Chondrocyte (in vitro differentiated cells): Measurements from ENCODE around the gene ABHD16A. TPM values are rescaled to one million over a fixed set of nuclear protein-coding genes. Genes with fewer than 3 reads are reported as not detected.
A peak's percentile ranks its signal among the peaks of the same experiment; 100 is the strongest.

ENCODE experiments used
- DNase-seq: peaks from one replicate; pipeline ENCODE4 v3.0.0; 2021; ENCODE audit warnings: mixed read lengths, low spot score
- H3K27ac Mint-ChIP-seq: one replicate; pipeline ENCODE4 v1.8.0; 2021; ENCODE audit warnings: mild to moderate bottlenecking, moderate library complexity, mixed read lengths; ENCODE audit not compliant: unreplicated experiment
- H3K27me3 Mint-ChIP-seq: 2 replicates; pipeline ENCODE4 v1.8.0; 2021; ENCODE audit warnings: low read depth, mixed read lengths
- H3K36me3 Mint-ChIP-seq: 2 replicates; pipeline ENCODE4 v1.8.0; 2021; ENCODE audit warnings: low read depth, mixed read lengths
- H3K4me1 Mint-ChIP-seq: 2 replicates; pipeline ENCODE4 v1.8.0; 2021; ENCODE audit warnings: low read depth, mild to moderate bottlenecking, mixed read lengths
- H3K4me3 Mint-ChIP-seq: one replicate; pipeline ENCODE4 v1.8.0; 2021; ENCODE audit warnings: mild to moderate bottlenecking, moderate library complexity, mixed read lengths; ENCODE audit not compliant: unreplicated experiment
- H3K9me3 Mint-ChIP-seq: 2 replicates; pipeline ENCODE4 v1.8.0; 2021; ENCODE audit warnings: low read depth, mixed read lengths
- total RNA-seq: library from RNA; stranded (reverse); gene quantifications from 3 replicates; pipeline ENCODE4 v1.2.1, GENCODE V29; 2021
- TF ChIP-seq, protein P1 (sequence below): fragments of 200-600 bp; sonication (generic); IDR thresholded peaks from 2 replicates; pipeline ENCODE4 v1.5.0; 2021; ENCODE audit warnings: antibody characterized with exemption, mild to moderate bottlenecking, moderate library complexity

Gene ABHD16A
- total RNA-seq, 1 donor from 2014 or later: 27.8 TPM

DNA sequence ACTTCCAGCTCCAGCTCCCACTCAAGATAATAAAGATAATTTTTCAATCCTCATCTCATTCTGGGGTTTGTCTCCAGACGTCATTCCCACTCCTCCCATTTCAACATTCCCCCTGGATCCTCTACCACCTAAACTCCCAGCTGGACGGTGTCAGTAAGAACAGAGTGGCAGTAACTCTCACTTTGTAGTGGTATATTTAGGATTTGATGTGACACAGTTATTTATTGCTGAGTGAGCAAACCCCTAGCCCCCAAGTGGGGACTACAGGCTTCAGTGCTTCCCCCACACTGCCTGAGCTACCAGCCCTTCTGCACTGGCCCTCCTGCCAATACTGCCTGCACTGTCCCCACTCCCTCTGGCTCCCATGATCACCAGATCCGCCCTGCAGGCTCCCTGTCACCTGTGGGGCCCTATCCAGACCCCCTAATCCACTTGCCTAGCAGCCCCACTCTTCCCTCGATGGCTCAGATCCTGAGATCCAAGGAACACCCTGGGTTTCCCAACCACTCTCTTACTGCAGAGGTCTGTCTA, 44.9 kb downstream of the ABHD16A start:
- TF ChIP-seq, protein P1, sequence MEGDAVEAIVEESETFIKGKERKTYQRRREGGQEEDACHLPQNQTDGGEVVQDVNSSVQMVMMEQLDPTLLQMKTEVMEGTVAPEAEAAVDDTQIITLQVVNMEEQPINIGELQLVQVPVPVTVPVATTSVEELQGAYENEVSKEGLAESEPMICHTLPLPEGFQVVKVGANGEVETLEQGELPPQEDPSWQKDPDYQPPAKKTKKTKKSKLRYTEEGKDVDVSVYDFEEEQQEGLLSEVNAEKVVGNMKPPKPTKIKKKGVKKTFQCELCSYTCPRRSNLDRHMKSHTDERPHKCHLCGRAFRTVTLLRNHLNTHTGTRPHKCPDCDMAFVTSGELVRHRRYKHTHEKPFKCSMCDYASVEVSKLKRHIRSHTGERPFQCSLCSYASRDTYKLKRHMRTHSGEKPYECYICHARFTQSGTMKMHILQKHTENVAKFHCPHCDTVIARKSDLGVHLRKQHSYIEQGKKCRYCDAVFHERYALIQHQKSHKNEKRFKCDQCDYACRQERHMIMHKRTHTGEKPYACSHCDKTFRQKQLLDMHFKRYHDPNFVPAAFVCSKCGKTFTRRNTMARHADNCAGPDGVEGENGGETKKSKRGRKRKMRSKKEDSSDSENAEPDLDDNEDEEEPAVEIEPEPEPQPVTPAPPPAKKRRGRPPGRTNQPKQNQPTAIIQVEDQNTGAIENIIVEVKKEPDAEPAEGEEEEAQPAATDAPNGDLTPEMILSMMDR: no peak
- Mint-ChIP-seq H3K4me1 (peaks cover 50% of the 10 kb centered on the region), H3K27me3 (no peaks in the 10 kb centered on the region)

DNA sequence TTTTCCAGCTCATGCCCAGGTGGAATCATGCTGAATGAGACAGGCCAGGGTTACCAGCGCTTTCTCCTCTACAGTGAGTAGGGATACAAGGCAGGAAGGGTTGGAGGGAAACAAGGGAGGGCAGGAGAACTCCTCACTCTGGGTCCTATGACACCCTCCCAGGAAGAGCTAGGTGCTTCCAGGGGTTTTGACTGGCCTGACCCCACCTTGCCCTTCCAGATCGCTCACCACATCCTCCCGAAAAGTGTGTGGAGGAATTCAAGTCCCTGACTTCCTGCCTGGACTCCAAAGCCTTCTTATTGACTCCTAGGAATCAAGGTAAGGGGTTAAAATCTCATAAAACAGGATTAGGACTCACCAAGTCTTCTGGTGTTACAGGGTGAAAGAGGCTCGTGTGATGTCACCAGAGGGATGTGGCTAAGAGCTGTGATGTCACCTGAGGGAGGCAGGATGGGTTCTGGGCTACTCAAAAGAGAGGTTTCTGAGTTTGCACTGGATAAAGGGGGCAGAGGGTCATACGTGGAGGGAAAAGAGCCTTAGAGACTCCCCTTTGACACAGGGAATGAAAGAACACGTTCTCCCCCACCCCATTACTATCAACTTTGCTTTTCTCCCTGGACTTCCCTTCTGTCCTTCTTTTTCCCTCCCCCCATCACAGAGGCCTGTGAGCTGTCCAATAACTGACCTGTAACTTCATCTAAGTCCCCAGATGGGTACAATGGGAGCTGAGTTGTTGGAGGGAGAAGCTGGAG, 45.5 kb downstream of the ABHD16A start:
- Mint-ChIP-seq H3K36me3 (peaks cover 2% of the 10 kb centered on the region), H3K4me1 (peaks cover 51% of the 10 kb centered on the region), H3K4me3 (no peak overlapping the region), H3K27me3 (no peaks in the 10 kb centered on the region), H3K9me3 (no peaks in the 10 kb centered on the region), H3K27ac (peak overlapping the region; percentile 70)
- DNase-seq: no peak
- TF ChIP-seq, protein P1: no peak

More for the DNA sequence above, 44.9 kb downstream of the ABHD16A start:
- H3K27ac Mint-ChIP-seq: peak overlapping the region; percentile 70
- H3K9me3 Mint-ChIP-seq: no peaks in the 10 kb centered on the region
- H3K36me3 Mint-ChIP-seq: peaks cover 2% of the 10 kb centered on the region
- no peak for DNase-seq
- peak overlapping the region; percentile 15 for H3K4me3 Mint-ChIP-seq

DNA sequence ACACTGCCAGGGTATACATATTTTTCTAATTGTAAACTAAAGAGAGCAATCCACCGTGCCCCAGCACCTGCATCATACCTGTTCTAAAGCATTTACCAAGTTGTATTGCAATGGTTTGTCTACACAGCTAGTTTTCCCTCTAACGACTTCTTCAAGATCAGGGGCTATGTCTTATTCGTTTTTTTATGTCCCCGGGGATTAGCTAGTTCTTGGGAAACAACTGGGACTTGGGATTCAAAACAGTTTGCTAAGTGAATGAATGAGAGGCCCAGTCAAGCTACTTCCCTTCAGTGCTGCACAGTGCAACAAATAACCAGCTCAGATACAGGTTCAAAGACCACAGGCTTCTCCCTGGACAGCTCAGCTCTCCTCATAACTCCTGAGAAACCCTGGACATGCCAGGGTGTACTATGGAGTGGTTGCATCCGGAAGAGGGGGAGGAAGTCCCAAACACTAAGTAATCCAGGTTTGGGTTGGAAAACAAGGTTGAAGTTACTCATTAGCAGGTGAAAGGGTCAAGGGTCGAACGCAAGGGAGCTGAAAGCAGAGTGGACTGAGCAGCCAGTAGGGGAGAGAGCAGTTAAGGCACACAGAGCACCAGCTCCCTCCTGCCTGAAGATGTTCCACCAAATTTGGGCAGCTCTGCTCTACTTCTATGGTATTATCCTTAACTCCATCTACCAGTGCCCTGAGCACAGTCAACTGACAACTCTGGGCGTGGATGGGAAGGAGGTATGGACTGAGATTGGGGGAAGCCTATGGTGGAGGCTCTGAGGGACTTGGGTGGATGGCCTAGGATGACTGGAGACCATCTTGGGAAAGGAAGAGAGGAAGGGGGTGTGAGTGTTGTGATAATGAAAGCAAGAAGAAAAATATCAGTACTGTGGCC, 47.5 kb downstream of the ABHD16A start, which contains the start of gene APOM:
APOM (plus strand) TSS at position 546 of the 889 bp plus-strand sequence; CDS start at position 619, 73 bp downstream.
- H3K27me3 Mint-ChIP-seq: no peaks in the 10 kb centered on the region

DNA sequence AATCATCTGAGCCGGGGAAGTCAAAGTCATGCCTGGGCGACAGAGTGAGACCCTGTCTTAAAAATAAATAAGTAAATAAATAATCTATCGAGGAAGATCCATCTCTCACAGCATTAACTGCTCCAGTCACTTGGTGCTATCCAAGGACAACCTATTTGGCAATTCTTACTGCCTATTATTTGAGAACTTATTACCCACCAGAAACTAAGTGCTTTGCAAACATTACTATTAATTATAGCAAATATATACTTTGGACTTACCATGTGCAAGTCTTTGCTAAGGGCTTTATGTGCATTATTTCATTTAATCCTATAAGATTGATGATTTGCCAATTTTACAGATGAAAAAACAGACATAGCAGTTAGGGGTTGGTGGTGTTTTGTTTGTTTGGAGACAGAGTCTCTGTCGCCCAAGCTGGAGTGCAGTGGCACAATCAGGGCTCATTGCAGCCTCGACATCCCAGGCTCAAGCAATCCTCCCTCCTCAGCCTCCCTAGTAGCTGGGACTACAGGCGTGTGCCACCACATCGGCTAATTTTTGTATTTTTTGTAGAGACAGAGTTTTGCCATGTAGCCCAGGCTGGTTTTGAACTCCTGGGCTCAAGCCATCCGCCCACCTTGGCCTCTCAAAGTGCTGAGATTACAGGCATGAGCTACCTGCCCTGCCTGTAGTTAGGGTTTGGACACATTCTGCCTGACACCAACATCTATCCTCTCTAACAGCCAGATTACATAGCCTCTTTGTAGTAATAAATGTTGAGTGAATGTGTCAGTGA, 48.4 kb downstream of the ABHD16A start:
- DNase-seq: no peak
- Mint-ChIP-seq H3K36me3 (peaks cover 4% of the 10 kb centered on the region), H3K4me1 (peaks cover 48% of the 10 kb centered on the region), H3K27ac (peak overlapping the region; percentile 32), H3K27me3 (no peaks in the 10 kb centered on the region), H3K4me3 (no peak overlapping the region), H3K9me3 (no peaks in the 10 kb centered on the region)
- TF ChIP-seq, protein P1: no peak

More for the DNA sequence above, 47.5 kb downstream of the ABHD16A start, which contains the start of gene APOM:
- H3K9me3 Mint-ChIP-seq: no peaks in the 10 kb centered on the region
- H3K4me3 Mint-ChIP-seq: no peak within 1 kb of the TSS
- H3K27ac Mint-ChIP-seq: no peak within 1 kb of the TSS
- H3K36me3 Mint-ChIP-seq: peaks cover 4% of the 10 kb centered on the region
- peaks cover 49% of the 10 kb centered on the region for H3K4me1 Mint-ChIP-seq
- no peak for DNase-seq
- TF ChIP-seq, protein P1: no peak
